Measurements from ENCODE around the gene RASA1.

Gene RASA1

DNA sequence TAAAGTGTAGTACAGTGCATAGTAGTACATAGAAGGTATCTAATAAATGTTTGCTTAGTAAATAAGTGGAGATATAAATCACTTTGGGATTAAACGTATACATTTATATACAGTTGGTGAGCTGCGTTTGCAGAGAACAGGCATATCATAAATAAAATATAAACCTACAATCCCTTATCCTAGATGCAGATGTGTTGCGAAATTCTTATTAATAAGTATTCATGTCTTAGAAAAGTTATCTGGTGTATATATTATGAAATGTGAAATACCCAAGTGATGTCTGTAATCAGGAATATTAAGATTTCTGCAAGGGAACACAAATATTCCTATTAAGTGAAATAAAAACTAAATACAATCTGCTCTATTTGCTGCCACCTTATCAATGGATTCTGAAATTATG is 136.2 kb downstream of the RASA1 start:
- no peak for ATAC-seq
- DNase-seq, result no peak

DNA sequence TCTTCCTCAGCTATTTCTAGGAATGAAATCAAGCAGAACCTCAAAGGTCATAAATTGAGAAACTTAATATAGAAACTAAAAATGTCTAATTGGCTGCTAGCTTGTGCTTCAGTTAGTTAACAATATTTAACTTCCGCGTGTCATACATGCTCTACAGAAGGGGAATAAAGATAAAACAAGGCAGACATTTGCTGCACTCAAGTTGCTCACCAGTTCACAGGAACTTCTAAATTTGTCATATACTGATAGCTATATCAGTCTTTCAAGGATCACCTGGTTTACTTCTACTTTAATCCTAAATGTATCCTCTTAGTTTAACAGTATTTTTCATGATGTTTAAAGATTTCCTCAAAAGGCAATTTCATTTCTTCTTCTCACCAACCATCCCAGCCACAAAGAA is 136.7 kb downstream of the RASA1 start:
- no peak for DNase-seq
- no peak for ATAC-seq

DNA sequence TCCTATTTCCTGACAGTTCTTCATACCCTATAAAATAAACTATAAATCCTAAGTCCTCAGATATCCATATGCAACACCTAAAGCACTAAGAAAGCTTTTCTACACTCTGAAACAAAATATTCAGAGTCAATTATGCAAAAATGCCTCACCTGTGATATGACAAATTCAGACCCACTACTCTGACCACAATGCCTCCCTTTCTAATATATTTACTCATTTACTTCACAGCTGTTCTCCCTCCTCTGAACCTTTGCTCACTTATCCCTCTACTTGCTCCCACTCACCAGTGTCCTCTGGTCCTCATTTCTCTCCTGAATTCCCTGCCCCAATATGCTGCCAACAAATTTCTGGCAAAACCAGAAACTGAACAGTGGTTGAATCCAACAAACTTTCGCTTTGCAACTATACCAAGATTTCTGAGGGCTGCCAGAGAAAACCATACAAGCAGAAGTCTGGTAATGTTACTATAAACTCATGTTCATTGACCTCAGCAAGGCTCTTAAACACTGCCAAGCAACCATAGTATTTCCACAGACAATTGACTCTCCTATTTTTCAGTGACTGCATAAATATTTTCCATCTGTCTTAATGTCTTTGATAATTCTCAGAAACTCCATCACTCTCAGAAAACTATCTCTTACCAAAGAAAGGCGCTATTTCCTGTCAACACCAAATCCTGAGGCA is 137.9 kb downstream of the RASA1 start:
- no peak for DNase-seq
- ATAC-seq, result no peak

DNA sequence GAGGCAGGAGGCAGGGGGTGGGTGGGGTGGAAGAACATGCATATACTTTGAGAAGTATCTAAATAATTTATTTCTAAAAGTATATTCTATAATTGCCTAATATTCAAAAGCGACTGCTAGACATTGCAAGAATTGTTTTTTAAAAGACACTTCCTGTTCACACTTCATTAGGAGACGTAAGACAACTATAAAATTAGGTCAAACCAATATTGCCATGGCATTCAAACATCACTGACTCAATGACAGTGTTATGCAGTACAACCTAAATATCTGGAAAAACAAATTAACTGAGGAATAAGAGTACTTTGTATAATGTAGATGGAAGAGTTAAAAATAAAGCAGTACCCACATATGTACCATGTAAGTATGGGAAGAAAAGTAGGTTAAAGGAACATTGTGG is 140.5 kb downstream of the RASA1 start:
- DNase-seq, result no peak
- ATAC-seq, result no peak

DNA sequence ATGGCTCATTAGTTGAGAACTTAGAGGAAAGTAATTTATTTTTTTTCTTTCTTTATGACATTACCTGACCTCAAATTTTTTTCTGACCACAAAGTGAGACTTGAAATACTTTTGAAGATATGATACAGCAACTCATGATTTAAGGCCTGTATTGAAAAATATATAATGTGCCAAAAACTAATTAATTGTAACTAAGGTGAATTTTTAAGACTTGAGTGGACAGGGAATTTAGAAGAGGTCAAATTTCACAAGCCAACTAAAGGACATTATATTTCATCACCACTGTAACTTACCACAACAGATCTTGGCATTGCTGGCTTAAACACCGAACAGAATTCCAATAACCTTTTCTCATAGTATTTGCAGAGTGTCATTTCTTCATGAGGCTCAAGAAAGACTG is 143.2 kb downstream of the RASA1 start:
- DNase-seq (no peak), ATAC-seq (no peak)

DNA sequence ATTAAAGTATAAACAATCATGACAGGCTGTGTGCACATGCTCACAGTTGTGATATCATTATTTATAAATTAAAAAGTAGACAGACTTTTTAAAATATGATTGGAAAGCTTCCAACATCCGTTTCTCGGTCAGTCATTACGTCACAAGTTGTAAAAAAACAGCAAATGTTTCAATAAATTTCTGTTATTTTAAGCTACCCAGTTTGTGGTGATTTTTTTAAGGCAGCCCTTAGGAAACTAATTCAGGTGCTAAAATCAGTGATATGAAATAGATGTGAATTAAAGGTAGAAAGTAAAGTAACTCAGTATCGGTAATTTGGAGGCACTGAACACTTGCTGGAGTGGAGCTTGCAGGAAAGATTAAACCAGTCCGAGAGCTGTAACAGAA is 143.9 kb downstream of the RASA1 start:
- DNase-seq, result no peak

DNA sequence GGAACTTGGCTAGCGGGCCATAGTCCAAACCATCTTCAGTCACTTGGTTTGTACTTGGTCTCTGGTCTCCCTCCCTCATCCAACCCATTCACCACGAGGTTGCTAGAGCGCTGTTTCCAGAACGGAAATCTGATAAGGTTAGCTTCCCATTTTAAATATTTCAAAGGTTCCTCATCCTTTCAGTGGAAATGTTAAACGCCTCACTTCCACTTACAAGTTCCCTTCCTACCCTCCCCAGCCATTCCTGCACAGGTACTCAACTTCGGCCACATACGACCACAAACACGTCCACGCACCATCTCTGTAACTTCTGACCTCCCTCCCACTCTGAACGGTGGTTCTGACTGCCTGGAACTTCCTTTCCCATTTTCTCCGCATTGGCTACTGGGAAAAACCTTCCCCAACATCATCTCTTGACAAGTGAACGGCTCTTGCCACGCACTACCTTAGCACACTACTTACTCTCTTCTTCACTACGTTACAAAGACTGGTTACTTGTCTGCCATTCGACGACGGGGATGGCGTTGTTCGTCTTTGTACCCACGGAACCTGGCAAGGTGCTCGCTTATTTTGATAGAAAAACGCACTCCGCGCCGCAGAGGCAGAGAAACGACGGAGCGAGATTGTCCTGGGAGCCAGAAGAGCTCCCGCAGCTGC is 144.4 kb downstream of the RASA1 start:
- ATAC-seq (peak; percentile 16), DNase-seq (peak; percentile 32)

More for the DNA sequence above, 143.9 kb downstream of the RASA1 start:
- no peak for ATAC-seq

DNA sequence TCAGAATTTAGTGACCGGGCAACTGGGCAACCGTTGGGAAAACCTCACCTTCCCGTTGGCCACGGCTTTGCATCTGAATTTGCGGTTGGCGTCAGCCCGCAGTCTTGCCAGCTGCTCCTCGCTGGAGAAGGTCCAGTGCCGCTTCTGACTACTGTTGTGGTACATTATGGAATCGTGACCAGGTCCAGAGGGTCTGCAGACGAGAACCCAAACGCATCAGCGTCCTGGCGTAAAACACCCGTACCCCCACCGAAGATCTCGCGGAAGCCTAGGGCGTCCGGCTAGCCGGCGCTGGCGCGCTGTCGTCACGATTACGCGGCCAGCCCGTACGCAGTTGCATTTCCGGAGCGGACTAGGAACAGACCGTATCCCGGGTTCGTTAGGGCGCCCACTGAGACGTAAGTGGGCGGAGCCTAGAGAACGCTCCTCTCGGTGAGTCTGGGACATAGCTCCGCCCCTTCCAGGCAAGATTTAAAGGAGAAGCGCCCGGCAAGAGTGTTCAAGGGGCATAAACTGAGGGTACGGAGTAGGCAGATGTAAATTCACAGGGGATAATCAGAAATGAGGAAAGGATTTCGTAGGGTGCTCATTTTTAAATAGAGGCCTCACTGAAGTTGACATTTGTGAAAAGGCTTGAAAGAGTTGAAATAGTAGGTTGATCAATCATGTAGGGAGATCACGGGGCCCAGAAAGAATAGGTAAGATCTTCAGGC is 145.1 kb downstream of the RASA1 start, which contains the start of gene CCNH:
Gene CCNH, minus strand, starts transcription at position 301 of the 713 bp plus-strand sequence. Its CDS starts 136 bp downstream, at position 165.
- ATAC-seq, result peak; percentile 100

DNA sequence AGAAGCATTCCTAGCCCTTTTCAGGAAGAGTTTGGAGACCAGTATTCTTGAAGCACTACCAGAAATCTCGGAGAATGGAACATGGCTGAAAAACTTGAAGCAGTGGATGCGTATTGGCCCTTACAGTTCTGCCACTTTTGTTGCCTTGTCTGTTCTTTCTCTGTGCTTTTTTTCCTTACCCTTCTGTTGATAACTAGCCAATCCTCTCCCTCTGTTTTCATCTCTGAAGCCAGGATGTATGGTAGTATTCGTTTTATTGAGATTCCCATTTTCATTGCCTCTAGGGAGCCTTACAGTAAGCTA is 145.6 kb downstream of the RASA1 start:
- ATAC-seq (no peak), DNase-seq (no peak)

More for the DNA sequence above, 145.1 kb downstream of the RASA1 start, which contains the start of gene CCNH:
- DNase-seq, result peak; percentile 96

DNA sequence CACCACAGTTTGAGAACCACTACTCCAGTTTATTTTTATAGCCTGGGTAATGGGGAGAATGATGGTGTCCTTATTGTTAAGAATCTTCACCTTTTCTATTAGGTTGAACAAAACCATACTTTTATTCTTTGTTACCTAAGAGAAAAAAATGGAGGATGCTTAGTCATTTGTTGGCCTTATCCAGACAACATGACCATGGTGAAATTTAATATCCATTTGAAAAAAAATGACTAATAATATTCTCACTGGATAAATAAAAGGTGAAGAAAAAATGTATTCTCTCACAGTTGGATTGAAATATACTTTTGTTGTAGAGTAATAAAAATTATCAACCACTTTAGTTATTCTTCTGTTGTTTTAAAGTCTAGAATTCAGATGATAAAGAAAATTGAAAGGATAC is 150.8 kb downstream of the RASA1 start:
- ATAC-seq (no peak), DNase-seq (no peak)

DNA sequence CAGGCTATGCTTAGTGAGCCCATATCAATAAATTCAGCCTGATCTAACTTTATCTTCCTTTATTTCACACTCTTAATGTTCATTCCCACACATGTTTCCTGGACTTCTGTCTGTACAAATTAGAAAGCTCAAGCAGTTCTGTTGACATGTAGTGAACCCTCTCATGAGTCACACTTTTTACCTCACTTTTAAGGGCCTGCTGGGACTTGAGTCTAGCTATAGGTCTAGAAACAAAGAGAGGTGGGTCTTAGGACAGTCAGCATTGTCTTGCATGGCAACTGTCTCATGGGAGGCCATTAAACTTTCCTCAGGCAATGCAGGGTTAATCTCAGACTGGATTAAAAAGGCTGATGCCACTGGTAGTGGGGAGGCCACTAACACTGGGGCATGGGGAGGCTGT is 153.6 kb downstream of the RASA1 start:
- no peak for DNase-seq
- ATAC-seq, result no peak

DNA sequence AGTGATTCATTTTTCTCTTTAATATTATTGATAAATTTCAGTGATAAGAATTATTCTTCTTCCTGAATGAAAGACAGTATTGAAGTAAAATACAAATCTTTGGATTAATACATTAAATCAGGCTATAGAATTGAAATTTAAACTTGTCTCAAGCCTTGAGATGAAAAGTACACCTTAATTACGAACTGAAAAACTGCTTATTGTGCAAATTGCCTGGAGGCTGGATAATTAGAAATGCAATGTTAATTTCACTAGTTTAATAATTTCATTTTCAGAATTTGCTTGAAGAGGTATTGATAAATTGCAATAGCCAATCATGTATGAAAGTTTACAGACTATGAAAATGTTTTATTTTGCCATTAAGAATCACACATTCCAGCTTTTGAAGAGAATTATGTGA is 156.1 kb downstream of the RASA1 start:
- DNase-seq, result no peak
- ATAC-seq, result no peak

DNA sequence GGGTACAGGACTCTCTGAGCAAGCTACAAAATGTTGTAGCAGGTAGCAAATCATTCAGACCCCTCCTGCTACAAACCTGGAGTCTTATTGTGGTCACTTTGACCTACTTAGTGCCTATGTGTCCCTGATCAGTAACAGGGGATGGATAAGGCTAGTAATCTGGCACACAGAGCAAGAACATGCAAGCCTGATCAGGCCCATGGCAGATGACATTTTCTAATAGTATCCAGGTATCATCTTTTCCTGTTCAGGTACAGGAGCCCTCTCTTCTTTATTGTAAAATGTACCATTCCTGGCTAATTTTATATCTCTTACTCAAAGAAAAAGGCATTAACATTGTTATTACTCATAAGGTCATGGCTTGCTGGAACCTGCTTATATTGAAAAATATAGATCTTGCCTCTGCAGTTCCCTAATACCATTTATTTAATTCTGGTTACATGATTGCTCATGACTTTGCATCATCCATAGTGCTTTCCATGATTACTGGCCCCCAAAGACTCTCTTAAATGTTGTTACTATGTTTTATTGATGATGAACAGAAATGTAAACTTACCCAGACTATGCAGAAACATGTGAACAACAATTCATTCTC is 163.3 kb downstream of the RASA1 start:
- DNase-seq, result no peak
- ATAC-seq, result no peak

DNA sequence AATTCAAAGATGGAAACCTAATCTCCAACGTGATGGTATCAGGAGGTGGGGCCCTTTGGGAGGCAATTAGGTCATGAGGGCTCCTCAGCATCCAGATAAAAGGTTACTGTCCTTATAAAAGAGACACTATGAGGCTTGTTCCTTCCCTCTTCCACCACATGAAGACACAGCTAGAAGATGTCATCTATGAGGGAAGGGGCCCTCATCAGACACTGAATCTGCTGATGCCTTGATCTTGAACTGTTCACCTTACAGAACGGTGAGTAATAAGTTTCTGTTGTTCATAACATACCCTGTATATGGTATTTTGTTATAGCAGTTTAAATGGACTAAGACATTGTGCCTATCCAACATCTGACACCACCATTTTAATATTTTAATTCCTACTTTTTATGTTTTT is 164.8 kb downstream of the RASA1 start:
- ATAC-seq (peak; percentile 66), DNase-seq (no peak)

DNA sequence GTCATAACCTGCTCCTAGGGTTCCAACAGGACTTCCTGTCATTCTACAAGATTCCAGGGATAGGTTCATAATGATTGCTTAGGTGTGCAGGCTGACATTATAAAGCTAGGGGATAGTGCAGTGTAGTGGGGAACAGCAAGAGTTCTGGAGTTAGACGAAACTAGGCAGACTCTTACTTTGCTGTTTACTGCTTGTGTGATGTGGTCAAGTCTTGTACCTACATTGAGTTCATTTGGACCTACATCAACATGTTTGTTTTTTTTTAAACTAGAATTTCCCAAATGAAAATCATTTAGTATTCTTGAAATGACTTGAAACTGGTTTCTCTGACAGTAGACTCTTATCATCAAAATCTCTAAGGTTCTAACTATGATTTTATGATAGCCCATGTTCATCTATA is 166.3 kb downstream of the RASA1 start:
- no peak for DNase-seq
- no peak for ATAC-seq

DNA sequence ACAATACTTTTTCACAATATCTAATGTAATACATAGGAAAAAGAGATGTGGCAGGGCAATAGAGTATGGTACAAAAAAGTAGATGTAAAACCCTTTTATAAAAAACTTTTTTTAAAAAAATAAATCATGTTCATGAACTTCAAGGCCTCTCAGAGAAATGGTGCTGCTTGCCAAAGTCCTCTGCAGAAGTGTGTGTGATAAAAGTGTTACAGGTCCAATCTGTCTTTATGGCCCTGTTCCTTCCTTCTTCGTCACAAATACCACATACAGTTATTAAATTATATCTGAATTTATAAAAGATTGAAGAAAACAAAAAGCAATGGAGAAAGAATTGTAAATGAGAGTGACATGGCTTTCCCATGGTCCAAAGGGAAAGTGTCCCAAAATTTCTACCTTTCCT is 166.8 kb downstream of the RASA1 start:
- ATAC-seq (no peak), DNase-seq (no peak)

DNA sequence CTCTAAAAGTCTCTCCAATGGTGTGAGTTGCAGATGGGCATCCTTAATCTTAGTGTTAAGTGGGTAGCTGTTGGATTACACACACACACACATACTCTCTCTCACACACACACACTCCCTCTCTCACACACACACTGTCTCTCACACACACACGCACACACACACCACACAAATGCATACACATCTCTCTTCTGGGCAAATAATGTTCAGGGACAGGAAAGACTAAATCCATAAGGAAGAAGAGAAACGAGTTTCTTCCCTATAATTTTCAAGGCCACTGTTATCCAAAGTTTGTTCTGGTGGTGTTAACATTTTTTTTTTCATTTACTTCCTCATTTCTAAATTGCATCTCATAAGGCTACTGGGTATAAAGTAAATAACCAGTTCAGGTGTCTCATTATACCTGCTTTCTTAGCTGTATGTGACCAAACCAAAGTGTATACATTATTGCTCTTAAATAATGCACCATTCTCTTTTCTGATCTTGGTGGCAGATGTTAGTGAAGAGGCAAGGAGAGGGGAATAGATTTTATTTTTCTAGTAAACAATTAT is 167.5 kb downstream of the RASA1 start:
- ATAC-seq, result no peak
- no peak for DNase-seq

DNA sequence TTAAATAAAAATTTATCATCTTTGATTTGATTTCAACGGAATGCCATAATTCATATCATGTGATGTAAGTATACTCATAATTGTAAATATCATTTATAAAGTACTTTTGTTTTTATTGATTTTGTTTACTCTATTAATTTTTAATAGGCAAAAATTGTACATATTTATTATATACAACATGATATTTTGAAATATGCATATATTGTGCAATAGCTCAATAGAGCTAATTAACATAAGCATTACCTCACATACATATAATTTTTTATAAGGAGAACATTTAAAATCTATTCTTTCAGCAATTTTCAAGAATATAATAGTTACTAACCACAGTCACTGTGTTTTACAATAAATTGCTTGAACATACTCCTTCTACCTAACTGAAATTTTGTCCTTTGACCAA is 170.0 kb downstream of the RASA1 start:
- ATAC-seq, result no peak
- DNase-seq, result no peak

DNA sequence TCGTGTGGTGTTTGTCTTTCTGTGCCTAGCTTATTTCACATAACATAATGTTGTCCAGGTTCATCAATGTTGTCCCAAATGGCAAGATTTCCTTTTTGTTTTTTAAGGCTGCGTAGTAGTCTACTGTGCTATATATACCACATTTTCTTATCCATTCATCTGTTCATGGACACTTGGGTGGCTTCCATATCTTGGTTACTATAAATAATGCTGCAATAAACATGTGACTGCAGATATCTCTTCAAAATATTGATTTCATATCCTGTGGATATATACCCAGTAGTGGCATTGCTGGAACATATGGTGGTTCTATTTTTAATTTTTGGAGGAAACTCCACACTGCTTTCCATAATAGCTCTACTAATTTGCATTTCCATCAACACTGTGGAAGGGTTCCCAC is 170.5 kb downstream of the RASA1 start:
- DNase-seq, result no peak
- ATAC-seq, result no peak
